GM19193 (cell line): ENCODE results near the gene SLC26A5.

Experiments
- POLR2A ChIP-seq: IDR thresholded peaks from 4 replicates; pipeline ENCODE4 v1.6.1; 2011; ENCODE audit not compliant: insufficient read depth, insufficient read length; ENCODE audit errors: extremely low read depth

The SLC26A5 gene

GRCh38 chr7:103325744-103326143, 120.3 kb downstream of the SLC26A5 start:
- TF ChIP-seq POLR2A, result no peak
